ENCODE measurements around the gene PLET1. TPM values are rescaled to one million over a fixed set of nuclear protein-coding genes. Genes with fewer than 3 reads are reported as not detected.

PLET1 gene
- total RNA-seq, 1 experiment from 2014 or later: not detected

DNA sequence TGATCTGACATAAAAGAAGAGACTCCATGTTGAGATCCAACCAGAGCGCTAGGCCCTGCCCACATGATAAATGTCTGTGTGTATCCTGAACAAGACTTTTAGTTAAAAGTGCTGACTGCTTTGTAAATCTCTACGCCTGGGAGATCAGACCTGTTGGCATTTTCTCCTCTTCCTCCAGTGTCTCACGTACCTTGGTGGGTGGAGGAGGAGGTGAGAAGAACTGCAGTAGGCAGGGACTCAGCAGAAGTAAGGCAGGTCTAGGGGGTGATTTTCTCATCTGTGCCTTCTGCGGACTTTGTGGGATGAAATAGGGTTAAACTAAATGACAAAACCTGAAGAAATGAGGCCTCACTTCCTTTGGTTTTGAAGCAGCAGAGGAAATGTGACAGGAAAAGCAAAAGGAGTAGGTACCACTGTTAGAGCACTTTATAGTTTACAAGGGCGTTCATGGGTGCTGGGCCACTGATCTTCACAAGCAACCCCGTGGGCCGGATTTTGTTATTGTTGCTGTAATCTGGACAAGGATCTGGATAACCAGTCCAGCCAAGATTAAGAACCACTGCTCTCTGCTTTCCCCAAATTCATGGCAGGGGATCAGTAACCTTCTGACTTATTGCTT lies 36.7 kb upstream of the PLET1 start:
- H3K27me3 ChIP-seq (ENCODE audit: insufficient read depth, low read length): no peaks in the 10 kb centered on the region
- intact Hi-C loops (cut with micrococcal nuclease): loop anchor here (10.0 kb wide), 1 partner anchor 817 kb away; no protein-coding TSS in a partner anchor
- H3K9ac ChIP-seq (ENCODE audit: low read length): no peak overlapping the region
- ATAC-seq: no peak
- H3K9me3 ChIP-seq (ENCODE audit: control insufficient read depth in 1 of 2, insufficient read depth in 1 of 2, low read depth in 1 of 2, low read length in 2 of 2): no peaks in the 10 kb centered on the region
- H3K4me1 ChIP-seq (ENCODE audit: control insufficient read depth in 1 of 2, insufficient read depth in 2 of 2, low read length in 2 of 2): peaks cover 9 to 12% of the 10 kb centered on the region in 2 experiments
- no peak overlapping the region for H3K4me2 ChIP-seq (ENCODE audit: low read length)
- no peak for DNase-seq (ENCODE audit: low read depth, low spot score)
- no peak for TF ChIP-seq CBX3 (IDR thresholded peaks at IDR 0.05; ENCODE audit: low read depth)
- TF ChIP-seq, protein P1, sequence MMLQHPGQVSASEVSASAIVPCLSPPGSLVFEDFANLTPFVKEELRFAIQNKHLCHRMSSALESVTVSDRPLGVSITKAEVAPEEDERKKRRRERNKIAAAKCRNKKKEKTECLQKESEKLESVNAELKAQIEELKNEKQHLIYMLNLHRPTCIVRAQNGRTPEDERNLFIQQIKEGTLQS (IDR thresholded peaks at IDR 0.05): no peak
- no peak for TF ChIP-seq EZH2phosphoT487 (IDR thresholded peaks at IDR 0.05; ENCODE audit: borderline replicate concordance)
- TF ChIP-seq FOSL1 (IDR thresholded peaks at IDR 0.05; ENCODE audit: low read depth): no peak
- no peak for TF ChIP-seq SP1 (IDR thresholded peaks at IDR 0.05; ENCODE audit: low read depth)
- no peak for TF ChIP-seq POLR2AphosphoS5 (IDR thresholded peaks at IDR 0.05; ENCODE audit: low read depth, low read length)
- no peak for TF ChIP-seq ZFX (IDR thresholded peaks at IDR 0.05)
- no peak for TF ChIP-seq ZNF274 (IDR thresholded peaks at IDR 0.05; ENCODE audit: low read depth, low read length)
- no peak for TF ChIP-seq JUND (IDR thresholded peaks at IDR 0.05)
- TF ChIP-seq, protein P2, sequence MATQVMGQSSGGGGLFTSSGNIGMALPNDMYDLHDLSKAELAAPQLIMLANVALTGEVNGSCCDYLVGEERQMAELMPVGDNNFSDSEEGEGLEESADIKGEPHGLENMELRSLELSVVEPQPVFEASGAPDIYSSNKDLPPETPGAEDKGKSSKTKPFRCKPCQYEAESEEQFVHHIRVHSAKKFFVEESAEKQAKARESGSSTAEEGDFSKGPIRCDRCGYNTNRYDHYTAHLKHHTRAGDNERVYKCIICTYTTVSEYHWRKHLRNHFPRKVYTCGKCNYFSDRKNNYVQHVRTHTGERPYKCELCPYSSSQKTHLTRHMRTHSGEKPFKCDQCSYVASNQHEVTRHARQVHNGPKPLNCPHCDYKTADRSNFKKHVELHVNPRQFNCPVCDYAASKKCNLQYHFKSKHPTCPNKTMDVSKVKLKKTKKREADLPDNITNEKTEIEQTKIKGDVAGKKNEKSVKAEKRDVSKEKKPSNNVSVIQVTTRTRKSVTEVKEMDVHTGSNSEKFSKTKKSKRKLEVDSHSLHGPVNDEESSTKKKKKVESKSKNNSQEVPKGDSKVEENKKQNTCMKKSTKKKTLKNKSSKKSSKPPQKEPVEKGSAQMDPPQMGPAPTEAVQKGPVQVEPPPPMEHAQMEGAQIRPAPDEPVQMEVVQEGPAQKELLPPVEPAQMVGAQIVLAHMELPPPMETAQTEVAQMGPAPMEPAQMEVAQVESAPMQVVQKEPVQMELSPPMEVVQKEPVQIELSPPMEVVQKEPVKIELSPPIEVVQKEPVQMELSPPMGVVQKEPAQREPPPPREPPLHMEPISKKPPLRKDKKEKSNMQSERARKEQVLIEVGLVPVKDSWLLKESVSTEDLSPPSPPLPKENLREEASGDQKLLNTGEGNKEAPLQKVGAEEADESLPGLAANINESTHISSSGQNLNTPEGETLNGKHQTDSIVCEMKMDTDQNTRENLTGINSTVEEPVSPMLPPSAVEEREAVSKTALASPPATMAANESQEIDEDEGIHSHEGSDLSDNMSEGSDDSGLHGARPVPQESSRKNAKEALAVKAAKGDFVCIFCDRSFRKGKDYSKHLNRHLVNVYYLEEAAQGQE (IDR thresholded peaks at IDR 0.05; ENCODE audit: low read depth): no peak
- no peak for TF ChIP-seq SRF (IDR thresholded peaks at IDR 0.05; ENCODE audit: low read depth)
- no peak overlapping the region for H3K4me3 ChIP-seq (replicated peaks in 1 of 2; ENCODE audit: low read depth in 1 of 2, low read length in 2 of 2)
- H3K36me3 ChIP-seq (ENCODE audit: control insufficient read depth in 1 of 2, insufficient read depth in 2 of 2, low read length in 2 of 2): no peaks in the 10 kb centered on the region
- no peak overlapping the region for H3K27ac ChIP-seq (ENCODE audit: low read depth, low read length)
- no peak overlapping the region for H2AFZ ChIP-seq (ENCODE audit: low read depth, low read length, poor library complexity, severe bottlenecking)
- ChIA-PET RAD21 (ENCODE audit: low non-redundant PET in 1 of 2, low total read pairs in 2 of 2, uncharacterized antibody in 2 of 2, unreplicated experiment in 2 of 2) (no interaction called here), POLR2A (no interaction called here), CTCF (no interaction called here)
- no peaks in the 10 kb centered on the region for H4K20me1 ChIP-seq (ENCODE audit: insufficient read depth)
- no peaks in the 10 kb centered on the region for H3K9me2 ChIP-seq (ENCODE audit: insufficient read depth)
- BruUV-seq (replicated peaks): no TSS peak
- H3K79me2 ChIP-seq (ENCODE audit: insufficient read depth, low read length): no peaks in the 10 kb centered on the region

Data from HCT116 (cell line).